HG03108 (cell line): Measurements from ENCODE around the gene TAF4B.

Source experiments
- ATAC-seq: cut with Tn5 transposase; IDR thresholded peaks from one replicate; pipeline ENCODE4 v1.9.1; 2021; ENCODE audit warnings: moderate library complexity; ENCODE audit not compliant: unreplicated experiment

Gene TAF4B

DNA sequence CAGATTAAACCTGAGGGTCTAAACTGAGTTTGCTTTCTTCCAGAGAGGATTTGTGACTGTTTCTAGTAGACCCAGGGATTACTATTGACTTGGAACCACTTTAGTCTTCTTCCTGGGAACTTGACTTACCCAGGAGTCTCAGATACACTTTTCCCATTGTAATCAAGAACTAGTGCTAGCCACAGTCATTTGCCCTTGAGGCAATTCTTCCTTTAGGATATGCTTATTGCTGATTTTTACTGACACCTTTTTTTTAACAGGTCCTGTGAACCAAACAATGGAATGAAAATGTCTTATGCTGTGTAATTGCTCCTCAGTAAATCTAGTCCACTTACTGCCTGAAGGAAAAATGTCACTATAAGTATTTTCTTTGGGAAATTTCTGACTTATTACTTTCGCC is 78.3 kb downstream of the TAF4B start:
- no peak for ATAC-seq

DNA sequence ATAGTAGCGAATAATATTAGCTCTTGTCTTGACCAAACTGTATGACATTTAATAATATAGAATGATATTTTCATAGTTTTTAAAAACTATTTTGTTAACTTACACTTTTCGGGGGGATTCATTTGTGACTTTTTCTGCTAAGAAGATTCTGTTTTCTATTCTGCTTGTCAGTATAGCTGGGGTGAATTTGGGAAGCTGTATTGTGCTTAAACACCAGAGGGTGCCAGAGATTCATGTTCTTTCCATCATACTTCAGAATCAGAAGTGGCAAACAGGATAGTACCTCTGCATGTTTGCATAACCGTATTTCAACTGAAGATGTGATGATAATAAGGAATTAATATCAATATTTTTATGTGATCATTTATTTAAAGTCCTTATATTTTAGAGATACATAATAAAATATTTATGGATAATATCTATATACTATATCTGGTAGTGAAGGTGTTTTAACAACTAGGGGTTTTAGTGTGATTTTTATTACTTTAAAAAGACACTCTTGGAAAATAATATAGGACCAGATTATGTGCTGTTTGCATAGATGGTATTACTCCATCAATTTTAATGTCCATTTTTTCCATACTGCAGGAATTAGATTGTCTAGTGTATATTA is 81.0 kb downstream of the TAF4B start:
- no peak for ATAC-seq

DNA sequence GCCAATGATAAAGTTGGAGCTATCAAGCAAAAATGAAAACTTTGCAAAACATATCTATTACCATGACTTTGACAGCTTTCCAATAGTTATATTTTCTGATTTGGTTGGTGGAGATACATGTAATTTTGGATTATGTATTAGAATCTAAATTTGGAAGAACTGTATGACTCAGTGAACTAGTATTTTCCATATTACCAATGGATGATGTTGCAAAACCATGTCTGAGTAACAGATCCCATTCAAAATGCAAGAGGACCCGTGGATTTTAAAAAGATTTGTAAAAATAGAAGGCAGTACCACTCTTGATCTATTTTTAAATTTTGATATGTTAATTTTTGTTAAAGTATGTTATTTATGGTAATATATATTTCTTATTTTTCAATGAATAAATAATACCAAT is 83.0 kb downstream of the TAF4B start:
- ATAC-seq, result no peak

DNA sequence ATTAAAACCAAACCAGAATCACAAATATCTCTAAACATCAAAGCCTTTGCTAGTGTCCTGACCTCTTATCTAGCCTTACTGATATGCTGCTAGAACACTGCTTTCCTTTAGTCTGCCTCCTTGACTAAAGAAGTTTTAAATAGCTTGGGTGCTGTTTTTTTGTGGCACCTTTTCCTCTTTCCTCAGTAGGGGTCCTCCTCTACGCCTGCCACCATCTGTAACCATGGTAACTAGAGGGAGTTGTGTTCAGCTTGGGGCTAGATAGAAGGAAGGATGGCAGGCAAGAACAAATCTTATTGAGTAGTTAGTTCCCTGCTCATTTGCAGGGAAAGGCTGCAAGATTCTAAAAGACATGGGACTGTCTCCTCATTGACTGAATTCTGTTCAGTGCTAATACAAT is 86.0 kb downstream of the TAF4B start:
- ATAC-seq, result no peak

DNA sequence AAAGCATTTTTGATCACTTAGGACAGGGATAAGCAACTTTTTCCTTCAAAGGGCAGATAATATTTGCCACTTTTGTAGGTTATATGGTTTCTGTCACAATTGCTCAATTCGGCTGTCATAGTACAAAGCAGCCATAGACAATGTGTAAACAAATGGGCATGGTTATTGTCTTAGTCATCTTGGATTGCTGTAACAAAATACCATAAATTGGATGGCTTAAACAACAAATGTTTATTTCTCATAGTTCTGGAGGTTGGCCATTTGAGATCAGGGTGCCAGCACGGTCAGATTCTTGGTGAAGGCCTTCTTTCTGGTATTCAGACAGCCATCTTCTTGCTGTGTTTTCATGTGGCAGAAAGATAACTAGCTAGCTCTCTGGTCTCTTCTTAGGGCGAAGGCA is 91.2 kb downstream of the TAF4B start:
- ATAC-seq, result no peak

DNA sequence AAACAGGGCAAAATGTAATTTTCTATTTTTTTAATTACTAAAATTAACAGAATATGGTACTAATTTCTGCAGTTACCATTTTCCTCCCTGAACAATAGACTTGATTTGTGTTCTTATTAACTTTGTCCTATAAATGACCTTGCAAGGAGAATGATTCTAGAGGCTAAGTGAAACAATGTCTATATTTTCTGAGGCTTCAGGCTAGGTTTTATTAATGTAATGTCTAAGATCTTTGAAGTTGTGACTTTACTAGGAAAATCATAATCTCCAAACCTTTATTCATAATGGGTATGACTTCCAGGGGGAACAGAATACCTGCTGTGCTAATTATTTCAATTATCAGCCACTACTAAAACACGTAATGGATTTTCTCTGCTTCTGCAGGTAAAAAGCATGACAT is 94.4 kb downstream of the TAF4B start:
- ATAC-seq, result no peak

DNA sequence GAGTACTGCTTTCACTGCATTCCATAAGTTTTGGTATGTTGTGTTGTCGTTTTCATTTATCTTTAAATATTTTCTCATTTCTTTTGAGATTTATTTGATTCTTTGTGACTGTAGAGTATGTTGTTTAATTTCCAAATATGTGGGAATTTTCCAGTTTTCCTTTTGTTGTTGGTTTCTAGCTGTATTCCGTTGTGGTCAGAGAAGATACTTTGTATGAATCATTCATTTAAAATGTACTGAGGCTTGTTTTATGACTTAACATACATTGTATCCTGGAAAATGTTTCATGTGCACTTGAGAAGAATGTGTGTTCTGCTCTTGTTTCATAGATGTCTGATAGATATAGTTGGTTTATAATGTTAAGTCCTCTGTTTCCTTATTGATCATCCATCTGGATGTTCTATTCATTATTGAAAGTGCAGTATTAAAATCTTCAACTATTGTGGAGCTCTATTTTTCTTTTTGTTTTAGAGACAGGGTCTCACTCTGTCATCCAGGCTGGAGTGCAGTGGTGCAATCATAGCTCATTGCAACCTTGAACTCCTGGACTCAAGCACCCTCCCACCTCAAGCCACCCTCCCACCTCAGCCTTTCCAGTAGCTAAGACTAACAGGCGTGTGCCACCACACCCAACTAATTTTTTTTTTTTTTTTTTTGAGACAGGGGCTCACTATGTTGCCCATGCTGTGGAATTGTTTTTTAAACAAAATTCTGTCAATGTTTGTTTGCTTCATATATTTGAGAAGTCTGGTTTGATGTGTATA is 96.8 kb downstream of the TAF4B start:
- no peak for ATAC-seq

DNA sequence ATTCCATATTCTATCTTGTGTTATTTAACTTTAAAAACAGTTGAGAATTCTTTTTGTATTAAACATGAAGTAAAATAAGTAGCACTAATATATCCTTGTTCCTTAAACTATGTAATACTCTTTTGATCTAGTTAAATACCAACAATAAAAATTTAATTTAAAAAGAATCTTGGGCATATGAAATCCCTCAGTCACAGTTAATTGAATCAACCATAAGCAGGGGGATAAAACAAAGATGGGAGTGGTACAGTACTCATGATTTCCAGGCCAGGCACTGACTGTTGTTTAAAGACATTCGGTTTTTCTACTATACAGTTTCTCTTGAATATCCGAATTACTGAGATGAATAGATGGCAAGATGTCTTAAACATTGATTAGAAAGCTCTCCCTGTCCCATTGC is 99.5 kb downstream of the TAF4B start:
- ATAC-seq, result no peak

DNA sequence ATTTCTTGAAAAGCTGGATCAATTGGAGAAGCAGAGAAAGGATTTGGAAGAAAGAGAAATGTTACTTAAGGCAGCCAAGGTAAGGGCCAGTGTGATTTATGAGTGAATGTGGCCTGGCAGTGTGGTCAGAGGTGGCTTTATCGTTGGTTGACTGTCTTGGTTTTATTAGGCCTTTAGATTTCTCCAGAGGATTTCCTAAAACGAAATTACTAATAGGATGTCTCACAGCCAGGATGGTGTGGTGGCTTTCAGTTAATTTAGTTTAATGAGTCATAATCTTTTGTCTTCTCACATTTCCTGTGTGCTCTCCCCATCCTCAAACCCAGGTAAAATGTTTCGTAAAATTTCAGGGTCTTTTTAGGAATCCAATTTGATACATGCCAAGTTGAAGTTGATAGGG is 100.8 kb downstream of the TAF4B start:
- ATAC-seq, result no peak

DNA sequence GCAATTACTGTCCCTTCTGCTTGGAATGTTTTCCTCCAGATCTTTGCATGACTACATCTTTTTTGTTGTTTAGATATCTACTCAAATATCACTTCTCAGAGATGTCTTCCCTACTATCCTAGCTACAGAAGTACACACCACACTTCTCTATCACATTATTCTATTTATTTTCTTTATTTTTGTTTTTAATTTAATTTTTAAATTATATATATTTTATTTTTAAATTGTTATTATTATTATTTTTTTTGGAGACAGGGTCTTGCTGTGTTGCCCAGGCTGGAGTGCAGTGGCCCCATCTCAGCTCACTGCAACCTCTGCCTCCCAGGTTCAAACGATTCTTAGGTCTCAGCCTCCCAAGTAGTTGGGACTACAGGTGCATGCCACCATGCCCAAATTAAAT is 106.7 kb downstream of the TAF4B start:
- ATAC-seq, result no peak

DNA sequence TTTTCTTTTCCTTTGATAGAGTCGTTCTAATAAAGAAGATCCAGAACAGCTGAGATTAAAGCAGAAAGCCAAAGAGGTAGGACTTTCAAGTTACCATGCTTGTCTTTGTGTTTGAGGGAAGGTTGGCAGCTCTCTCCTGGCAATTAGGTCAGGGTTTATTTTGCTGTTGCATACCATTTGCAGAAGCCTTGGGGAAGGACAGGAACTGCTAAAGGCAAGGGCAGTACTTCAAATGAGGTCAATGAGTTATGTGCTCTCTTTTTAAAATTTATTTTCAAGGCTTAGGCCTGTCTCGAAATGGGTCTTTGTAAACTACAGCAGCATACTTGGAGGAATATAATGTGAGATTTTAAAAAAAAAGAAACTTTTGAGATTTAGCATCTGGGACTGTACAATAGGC is 108.9 kb downstream of the TAF4B start:
- no peak for ATAC-seq

DNA sequence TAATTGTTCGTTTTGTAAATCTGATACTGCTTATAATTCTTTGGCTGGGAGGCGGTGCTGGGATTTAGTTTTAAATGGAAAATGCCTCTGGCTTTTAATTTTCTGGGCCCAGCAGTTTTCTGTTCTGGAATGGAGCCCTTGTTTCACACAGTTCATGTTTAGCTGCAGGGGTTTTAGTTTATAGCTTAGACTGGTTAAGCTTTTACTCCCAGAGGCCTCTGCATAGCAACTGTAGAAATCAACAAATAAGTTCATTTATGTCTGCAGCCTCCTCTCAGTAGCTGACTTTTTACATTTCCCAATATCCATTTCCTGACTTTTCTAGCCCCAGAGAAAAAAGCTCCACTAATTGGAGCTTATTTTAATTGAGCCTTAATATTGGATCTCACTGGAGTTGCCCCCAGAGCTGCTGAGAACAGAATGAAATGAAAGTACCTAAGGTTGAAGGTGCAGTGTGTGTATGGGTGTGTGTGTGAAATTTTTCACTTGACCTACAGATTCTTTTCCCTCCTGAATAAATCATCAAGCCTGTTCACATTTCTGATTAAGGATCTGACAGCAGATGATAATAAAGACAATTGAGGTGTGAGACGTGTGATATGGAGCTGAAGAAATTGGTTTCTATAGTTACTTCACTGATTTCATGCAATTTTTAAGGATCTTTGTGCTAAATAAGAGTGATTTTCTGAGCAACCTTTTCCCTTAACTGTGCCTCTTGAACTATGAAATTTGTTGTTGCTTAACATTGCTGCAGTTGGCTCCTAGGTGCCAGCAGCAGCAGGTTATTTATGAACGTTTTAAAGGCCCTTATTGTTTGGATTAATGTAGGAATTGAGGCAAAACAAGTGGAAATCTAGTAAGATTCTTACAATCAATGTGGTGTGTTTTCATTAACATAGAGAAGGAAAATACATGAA is 109.6 kb downstream of the TAF4B start:
- no peak for ATAC-seq

DNA sequence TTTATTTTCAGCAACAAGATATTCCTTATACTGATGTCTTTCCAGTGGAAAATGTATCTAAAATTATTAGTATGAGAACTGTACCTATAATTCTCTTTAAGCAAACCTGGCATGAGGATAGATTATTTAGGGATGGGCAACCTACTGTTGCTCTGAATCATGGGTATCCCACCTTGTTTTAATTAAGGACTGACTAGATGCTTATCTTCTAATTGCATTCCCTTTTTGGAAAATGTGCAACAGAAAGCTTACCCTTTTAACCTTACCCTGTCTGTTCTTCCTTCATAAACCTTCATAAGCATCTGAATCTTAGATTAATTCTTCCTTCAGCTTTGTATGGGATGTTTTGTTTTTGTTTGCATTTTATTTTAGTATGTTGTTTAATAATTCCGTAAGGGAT is 110.3 kb downstream of the TAF4B start:
- ATAC-seq, result no peak

DNA sequence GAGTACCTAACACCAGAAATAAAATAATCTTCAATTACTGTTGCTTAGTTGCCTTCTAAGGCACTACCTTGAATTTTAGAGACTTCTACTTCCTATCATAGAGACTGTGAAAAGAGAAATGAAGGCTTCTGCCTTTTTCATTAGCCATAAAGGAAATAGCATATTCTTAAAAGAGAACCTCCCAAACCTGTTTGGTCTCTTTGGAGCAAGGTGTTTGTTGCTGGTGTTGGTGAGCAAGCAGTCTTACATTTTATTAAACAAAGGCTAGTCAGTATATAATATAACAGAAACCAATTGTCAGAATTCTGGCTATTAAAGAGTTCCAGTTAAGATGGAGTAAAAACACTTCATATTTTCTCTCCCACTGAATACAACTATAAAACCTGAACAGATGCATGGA is 116.4 kb downstream of the TAF4B start:
- ATAC-seq, result no peak

DNA sequence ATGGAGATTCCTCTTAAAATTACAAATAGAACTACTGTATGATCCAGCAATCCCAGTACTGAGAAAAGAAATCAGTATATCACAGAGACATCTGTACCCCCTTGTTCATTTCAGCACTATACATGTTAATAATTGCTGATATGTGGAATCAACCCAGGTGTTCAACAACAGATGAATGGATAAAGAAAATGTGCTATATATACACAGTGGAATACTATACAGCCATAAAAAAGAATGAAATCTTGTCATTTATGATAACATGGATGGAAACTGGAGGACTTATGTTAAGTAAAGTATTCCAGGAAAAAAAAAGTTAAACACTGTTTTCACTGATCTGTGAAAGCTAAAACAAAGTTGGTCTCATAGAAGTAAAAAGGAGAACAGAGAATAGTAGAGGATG is 124.7 kb downstream of the TAF4B start:
- no peak for ATAC-seq

DNA sequence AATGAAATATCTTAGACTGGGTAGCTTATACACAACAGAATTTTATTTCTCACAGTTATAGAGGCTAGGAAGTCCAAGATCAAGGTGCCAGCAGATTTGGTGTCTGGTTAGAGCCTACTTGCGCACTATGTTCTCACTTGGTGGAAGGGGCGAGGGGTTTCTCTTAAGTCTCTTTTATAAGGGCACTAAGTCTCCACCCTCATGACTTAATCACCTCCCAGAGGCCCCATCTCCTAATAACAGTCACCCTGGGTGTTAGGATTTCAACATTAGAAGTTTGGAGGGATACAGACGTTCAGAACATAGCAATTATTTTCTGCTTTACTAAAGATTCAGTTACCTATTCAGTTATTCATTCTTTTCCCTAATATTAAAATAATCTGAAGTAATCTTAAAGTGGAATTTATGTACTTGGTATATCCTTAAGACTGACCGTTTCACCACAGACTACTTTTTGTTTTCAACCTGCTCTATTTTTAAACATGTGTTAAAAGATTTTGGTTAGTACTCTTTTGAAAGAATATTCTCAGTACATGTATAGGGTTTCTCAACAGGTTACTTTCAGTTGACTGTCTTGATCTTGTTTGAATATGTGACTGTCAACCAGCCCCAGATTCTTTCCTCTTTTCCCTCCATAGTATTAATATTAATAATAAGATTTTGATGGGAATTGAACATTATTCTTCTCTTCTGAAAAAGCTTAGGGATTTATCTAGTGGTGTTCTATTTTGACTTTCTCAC is 130.0 kb downstream of the TAF4B start:
- ATAC-seq, result no peak

DNA sequence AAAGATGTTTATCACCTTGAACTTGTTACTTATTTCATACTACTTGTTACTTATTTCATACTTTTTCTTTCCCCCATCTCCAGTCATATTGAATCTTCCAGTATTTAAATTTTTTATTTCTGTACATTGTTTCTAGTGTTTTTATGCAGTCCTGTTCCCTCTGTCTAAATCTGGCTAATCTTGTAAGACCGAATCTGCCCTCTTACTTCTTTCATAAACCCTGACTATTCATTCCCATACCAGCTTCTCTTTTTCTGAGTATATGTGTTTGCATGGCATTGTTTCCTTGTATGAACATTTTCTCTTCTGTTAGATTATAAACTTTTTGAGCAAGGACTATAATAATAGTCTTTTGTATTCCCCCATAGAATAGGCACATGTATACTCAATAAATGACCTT is 131.7 kb downstream of the TAF4B start:
- ATAC-seq, result no peak

DNA sequence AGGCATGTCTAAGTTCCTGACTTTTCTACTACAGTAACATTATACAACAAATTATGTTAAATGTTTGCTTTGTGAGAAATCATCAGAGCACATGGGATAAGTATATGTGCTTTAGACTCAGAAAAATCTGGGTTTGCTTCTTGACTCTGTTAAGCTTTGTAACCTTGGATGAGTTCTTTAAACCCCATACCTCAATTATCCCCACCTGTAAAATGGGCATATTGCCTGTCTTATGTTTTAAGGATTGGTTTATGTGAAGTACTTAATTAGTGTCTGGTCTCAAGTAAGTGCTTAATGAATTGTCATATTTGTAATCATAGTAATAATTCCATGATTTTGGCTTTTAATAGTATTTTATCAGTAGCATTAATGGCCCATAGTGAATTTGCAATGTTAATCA is 135.8 kb downstream of the TAF4B start:
- ATAC-seq, result no peak

DNA sequence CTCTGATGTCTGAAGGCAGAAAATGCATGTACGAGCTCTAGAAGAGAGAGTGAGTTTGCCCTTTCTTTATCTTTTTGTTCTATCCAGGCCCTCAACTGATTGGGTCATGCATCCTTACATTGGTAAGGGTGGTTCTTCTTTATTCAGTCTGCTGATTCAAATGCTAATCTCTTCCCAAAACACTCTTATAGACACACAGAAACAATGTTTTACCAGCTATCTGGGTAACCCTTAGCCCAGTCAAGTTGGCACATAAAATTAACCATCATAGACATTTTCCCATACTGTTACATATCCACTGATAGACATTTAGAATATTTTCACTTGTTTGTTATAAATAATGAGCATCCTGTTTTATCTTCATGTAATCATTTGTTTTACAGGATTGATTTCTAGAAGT is 141.2 kb downstream of the TAF4B start:
- ATAC-seq, result no peak

DNA sequence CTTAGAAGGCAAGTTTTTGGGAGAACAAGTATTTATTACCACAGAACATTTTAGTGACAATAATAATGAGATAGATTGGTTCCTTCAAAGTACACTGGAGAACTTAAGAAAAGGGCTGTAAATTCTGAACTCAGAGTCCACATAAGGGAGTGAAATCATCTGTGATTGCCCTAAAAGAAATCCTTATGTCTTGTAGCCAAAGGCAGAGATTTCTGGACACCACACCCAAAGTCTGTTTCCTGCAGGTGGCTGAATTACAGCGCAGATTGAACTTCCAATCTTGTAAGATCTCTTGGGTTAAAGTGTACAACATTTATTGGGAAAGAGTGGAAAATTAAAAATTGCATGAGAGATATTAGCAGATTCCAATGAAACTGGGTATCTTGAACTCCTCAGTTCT is 143.8 kb downstream of the TAF4B start:
- ATAC-seq, result no peak

DNA sequence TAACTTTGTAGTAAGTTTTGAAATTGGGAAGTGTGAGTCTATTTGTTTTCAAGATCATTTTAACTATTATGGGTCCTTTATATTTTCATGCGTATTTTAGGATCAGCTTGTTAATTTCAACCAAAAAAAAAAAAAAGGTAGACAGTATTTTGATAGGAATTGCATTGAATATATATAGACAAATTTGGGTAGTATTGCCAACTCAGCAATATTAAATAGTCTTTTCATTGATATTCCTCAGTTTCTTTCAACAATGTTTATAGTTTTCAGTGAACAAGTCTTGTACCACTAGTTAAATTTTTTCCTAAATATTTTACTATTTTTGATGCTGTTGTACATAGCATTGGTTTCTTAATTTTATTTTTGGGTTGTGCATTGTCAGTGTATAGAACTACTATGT is 149.9 kb downstream of the TAF4B start:
- ATAC-seq, result no peak
